Uterus (tissue), 2 donors: ENCODE data around the gene ASH1L.
A peak's percentile ranks its signal among the peaks of the same experiment; 100 is the strongest.

ENCODE experiments used
- CTCF ChIP-seq, 4 experiments: fragments of 200-600 bp in 2 of 4; fragments of 450-650 bp in 2 of 4; sonication (generic) in 2 of 4; IDR thresholded peaks; one replicate each; pipeline ENCODE4 v1.5.1; 2016 to 2019; ENCODE audit warnings: antibody characterized with exemption in 4 of 4, mild to moderate bottlenecking in 2 of 4, moderate library complexity in 1 of 4
- POLR2A ChIP-seq, 2 donors: fragments of 450-650 bp; IDR thresholded peaks; one replicate each; pipeline ENCODE4 v1.6.1; 2016; ENCODE audit warnings: antibody characterized with exemption in 2 of 2, mild to moderate bottlenecking in 1 of 2, moderate library complexity in 1 of 2

GRCh38 chr1:155323729-155324036 is 238.9 kb downstream of the ASH1L start:
- TF ChIP-seq CTCF (IDR thresholded peaks at IDR 0.05) (no peak), POLR2A (IDR thresholded peaks at IDR 0.05) (peak in 1 of 2 donors; percentile 11)
